OCI-LY7 (cell line): ENCODE data around the gene SMG9.

ENCODE experiments used
- EZH2phosphoT487 ChIP-seq: fragments of 200-600 bp; sonication (generic); IDR thresholded peaks from 2 replicates; pipeline ENCODE4 v1.6.1; 2018; ENCODE audit warnings: low read depth, borderline replicate concordance, mild to moderate bottlenecking, mixed run types, antibody characterized with exemption, low read length, moderate library complexity, mixed read lengths
- TF ChIP-seq, protein P1 (sequence below): fragments of 200-600 bp; sonication (generic); conservative IDR thresholded peaks from 2 replicates; pipeline ENCODE4 v1.5.1; 2014; ENCODE audit warnings: mild to moderate bottlenecking, antibody characterized with exemption, low read length, moderate library complexity, mixed read lengths

DNA sequence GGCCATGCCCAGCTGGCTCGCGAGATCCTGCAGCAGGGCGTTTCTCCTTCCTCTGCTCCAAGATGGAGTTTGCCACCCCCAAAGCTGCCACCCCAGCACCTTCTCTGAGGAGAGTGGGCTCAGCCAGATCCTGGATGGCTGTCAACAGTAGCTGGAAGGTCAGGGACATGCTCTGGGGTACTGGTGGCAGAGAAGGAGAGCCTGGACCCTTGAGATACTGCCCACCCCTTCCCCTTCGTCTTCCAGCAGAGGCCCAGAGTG is 27.2 kb downstream of the SMG9 start:
- TF ChIP-seq, protein P1, sequence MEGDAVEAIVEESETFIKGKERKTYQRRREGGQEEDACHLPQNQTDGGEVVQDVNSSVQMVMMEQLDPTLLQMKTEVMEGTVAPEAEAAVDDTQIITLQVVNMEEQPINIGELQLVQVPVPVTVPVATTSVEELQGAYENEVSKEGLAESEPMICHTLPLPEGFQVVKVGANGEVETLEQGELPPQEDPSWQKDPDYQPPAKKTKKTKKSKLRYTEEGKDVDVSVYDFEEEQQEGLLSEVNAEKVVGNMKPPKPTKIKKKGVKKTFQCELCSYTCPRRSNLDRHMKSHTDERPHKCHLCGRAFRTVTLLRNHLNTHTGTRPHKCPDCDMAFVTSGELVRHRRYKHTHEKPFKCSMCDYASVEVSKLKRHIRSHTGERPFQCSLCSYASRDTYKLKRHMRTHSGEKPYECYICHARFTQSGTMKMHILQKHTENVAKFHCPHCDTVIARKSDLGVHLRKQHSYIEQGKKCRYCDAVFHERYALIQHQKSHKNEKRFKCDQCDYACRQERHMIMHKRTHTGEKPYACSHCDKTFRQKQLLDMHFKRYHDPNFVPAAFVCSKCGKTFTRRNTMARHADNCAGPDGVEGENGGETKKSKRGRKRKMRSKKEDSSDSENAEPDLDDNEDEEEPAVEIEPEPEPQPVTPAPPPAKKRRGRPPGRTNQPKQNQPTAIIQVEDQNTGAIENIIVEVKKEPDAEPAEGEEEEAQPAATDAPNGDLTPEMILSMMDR: no peak
- TF ChIP-seq EZH2phosphoT487: no peak
